Stimulated activated naive CD4-positive, alpha-beta T cell treated with Interleukin-2 at 50 U/mL for 16 hours (primary cell): Measurements from ENCODE around the gene ZNF790.
"Not testable (repeated sequence)": the region's sequence is repeated elsewhere in the genome, so short reads cannot be mapped to it uniquely, and the experiment has no call there.

Experiments
- DNase-seq: peaks from one replicate; lab custom pipeline; 2025; lab: John Stamatoyannopoulos, UW

Gene ZNF790

DNA sequence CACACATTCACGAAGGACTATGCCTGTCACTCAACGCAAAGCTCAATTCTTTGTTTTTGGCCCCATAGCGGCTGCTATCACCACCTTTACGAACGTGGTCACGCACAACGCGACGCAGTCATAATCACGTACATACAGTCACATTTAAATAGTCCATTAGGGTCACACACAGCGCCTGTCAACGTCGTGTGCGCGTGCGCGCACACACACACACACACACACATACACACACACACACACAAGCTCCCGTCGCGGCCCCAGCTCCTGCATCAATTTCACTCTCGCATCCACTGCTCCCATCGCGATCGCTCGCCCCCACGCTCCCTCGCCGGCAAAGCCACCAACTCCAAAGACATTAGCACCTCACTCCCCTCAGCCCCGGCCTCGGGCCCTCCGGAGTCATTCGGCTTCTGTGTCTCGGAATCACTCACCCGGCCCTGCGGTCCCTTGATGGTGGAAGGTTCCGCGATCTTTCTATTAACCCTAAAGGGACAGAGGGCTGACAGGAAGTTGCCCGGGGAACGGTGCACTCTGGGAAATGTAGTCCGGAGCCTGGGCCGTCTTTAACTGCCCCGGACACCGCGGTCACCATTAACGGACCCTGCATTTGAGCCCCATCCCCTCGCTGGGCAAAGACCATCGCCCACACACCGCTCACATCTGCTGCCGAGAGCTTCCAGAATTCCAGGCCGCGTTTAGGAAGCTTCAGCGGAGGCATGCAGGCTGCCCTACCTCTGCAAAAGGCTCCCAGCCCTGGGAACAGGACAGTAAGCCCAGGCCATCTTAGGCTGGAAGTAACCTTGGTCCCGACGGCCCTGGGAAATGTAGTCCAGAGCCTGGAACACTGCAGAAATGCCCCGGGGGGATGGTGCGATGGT, at the start of gene ZNF790:
Gene ZNF790, minus strand, starts transcription at position 482 of the 878 bp plus-strand sequence. CDS start 12,768 bp downstream, outside the sequence.
- DNase-seq: peak; percentile 86

DNA sequence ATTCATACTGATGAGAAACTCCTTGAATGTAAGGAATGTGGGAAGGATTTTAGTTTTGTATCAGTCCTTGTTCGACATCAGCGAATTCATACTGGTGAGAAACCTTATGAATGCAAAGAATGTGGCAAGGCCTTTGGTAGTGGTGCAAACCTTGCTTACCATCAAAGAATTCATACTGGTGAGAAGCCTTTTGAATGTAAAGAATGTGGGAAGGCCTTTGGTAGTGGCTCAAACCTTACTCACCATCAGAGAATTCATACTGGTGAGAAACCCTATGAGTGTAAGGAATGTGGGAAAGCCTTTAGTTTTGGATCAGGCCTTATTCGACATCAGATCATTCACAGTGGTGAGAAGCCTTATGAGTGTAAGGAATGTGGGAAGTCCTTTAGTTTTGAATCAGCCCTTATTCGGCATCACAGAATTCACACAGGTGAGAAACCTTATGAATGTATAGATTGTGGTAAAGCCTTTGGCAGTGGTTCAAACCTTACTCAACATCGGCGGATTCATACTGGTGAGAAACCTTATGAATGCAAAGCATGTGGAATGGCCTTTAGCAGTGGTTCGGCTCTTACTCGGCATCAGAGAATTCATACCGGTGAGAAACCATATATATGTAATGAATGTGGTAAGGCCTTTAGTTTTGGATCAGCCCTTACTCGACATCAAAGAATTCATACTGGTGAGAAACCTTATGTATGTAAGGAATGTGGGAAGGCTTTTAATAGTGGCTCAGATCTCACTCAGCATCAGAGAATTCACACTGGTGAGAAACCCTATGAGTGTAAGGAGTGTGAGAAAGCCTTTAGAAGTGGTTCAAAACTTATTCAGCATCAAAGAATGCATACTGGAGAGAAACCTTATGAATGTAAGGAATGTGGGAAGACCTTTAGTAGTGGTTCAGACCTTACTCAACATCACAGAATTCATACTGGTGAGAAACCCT, 39.1 kb upstream of the ZNF790 start:
- no peak for DNase-seq

DNA sequence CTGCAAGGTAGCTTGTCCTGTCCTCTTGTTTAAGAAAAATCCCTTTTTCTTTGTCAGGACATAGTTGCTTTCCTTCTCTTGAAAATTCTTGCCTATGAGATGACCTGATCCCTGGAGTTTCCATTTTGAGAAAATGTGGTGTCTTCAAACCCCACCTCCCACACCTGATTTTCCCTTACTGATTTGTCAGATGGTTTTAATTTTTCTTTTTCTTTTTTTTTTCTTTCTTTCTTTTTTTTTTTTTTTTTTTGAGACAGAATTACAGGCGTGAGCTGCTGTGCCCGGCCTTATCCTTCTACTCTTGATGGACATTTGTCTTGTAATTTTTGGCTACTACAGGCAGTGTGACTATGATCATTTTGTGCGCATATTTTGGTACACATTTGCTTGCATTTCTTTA, 13.7 kb upstream of the ZNF790 start:
- no peak for DNase-seq

DNA sequence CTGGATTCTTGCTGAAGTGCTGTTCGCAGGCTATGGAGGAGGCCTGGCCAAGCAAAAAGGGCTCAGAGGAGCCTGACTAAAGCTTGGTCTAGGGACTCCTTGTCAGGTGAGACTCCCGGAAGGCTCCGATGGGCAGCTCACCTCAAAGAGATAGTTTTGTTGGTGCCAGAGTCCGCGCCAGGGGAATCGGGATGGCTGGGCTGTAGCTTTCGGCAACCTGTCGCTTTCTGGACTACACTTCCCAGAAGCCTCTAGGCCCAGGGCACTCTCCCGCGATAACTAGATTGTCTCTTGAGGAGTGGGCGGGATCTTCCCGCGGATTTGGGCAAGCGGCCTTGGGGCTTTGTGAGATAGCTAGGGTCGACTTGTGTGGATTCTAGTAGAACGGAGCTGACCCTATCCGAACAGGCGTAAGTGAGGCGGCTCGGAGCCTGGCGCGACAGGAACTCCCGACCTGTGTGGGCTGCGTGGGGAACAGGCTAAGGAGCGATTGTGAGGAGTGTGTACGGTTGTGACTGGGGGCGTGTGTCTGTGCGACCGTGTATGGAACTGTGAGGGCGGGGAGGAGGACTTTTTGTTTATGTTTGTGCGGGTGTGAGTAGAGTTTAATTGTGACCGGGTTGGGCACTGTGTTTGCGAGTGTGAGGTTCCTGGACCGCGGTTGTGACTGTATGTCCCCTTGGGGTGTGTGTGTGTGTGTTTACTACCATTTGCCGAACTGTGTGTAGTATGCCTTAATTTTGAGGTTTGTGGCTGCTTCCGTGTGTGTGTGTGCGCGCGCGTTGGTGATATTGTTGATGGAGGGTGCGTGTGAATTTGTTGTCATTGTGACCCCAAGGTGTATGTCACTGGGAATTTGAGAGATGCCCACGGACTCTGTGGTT, 12.6 kb upstream of the ZNF790 start, which contains the start of gene ZNF345:
Gene ZNF345, plus strand, starts transcription at position 318 of the 884 bp plus-strand sequence. CDS start 25,955 bp downstream, outside the sequence.
- DNase-seq: peak; percentile 84

GRCh38 chr19:36849701-36850558, 11.7 kb upstream of the ZNF790 start:
- DNase-seq: peak; percentile 90

GRCh38 chr19:36847968-36848367, 9.8 kb upstream of the ZNF790 start:
- no peak for DNase-seq

DNA sequence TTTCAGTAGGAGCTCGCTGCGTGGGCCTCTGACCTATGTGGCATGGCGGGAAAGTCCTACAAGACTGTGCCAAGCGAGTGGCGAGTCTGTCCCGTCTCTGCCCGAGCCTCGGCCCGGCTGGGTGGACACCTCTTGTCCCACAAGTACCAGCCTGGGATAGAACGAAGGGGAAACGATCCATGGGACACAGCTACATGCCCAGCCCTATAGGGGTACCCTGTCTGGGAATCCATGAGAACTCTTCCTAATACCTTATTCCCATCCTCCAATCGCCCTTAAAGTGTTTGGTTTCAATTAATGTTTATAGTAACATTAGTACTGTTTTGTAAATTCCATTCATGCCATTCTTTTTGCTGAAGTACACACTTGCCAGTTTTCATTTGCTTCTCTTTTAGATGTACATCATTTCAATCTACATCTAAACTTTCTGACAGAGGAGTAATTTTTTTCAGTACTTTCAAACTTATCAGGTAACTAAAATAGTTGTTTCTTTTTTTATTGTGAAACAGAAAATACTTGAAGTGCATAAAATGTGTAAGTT, 667 bp upstream of the ZNF790 start:
- no peak for DNase-seq

- no peak for DNase-seq
Measured at GRCh38 chr19:36837176-36837905, 846 bp downstream of the ZNF790 start.

DNA sequence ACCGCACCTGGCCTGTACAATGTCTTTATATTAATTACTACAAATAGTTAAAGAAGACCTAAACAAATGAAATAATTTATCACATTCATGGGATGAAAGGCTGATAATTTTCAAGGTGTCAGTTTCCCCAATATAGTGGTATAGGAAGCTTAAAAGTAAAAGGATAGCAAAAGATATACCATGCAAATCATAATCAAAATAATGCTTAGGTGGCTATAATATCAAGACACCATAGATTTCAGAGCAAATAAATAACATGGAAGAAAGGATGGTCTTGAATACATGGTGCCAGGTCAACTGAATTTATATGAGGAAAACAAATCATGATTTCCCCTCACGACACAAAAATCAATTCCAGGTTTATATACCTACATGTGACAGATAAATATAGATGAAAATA, 4.8 kb downstream of the ZNF790 start:
- DNase-seq: no peak

- DNase-seq: no peak
Measured at GRCh38 chr19:36821758-36822157, 16.4 kb downstream of the ZNF790 start.

- no peak for DNase-seq
Measured at GRCh38 chr19:36819130-36819630, 19.0 kb downstream of the ZNF790 start.

DNA sequence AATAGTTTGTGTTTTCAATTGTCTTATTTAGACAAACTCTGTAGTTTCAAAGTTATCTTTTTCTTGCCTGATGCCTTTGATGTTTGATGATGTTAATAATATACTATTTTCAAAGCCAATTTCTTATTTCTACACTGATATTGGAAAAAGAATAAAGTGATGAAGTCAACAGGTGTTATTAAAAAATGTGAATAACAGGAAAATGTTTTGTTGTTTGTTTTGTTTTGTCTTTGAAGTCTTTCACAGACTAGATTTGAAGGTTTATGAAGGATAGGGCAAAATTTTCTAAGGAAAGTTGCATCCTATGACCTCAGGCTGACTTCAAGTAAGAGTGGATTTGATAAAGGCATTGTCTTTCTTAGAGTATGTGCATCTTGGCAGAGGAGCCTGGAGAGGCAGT, 31.2 kb downstream of the ZNF790 start:
- no peak for DNase-seq

- no peak for DNase-seq
Measured at GRCh38 chr19:36805364-36805763, 32.8 kb downstream of the ZNF790 start.

DNA sequence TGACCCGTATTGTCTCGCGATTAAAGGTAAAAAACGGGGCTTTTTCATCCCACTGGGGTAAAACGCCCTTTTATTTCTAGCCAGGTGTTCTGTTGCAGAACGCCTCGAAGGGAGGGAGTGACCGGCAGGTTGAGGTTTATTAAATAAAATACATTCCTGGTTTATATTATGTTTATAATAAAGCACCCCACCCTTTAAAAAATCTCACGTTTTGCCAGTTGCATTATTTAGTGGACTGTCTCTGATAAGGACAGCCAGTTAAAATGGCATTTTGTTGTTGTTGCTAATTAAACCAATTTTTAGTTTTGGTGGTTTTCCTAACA, 40.4 kb downstream of the ZNF790 start:
- DNase-seq: no peak

DNA sequence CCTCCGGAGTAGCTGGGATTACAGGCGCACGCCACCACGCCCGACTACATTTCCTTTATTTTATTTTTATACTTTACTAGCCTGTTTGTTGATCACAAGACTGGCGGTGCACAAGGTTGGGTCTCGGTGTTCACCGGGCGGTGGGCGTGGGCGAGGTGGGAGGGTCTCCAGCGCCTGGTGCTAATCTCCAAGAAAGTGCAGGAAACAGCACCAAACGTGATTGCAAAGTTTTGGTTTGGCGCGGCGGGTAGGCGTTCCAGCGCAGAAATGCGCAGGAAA, 41.5 kb downstream of the ZNF790 start:
- DNase-seq: no peak

DNA sequence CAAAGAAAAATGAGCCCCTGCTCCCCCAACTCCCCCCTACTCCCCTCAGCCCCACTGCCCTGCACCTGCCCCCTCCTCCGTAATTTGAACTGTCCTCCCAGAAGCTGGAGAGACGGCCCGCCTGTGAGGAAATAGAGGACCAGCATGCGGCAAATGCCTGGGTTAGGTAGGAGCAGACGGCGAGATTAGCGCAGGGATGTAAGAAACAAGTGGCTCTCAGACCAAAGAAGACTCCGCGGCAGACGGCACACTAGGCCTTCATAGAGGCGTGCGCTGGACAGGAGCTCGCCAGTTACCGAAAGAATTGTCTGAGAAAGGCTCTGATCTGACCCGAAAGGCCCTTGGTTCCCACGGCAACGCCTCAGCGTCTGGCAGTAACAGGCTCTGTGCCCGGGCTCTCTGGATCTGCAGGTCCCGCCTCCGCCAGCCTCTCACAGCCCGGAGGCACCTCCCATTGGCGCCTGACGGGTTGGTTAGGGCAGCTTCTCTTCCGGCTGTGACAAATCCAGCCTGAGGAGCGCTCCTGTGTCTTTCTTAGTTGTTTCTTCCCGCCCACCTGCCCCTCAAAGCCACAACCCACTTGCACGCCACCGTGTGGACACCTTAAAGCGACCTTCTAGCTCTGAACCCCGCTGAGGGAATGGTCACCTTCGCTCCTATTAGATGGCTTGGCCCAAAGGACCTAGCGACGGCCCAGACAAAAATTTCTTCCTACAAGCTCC, 46.6 kb downstream of the ZNF790 start:
- not testable (repeated sequence) for DNase-seq

DNA sequence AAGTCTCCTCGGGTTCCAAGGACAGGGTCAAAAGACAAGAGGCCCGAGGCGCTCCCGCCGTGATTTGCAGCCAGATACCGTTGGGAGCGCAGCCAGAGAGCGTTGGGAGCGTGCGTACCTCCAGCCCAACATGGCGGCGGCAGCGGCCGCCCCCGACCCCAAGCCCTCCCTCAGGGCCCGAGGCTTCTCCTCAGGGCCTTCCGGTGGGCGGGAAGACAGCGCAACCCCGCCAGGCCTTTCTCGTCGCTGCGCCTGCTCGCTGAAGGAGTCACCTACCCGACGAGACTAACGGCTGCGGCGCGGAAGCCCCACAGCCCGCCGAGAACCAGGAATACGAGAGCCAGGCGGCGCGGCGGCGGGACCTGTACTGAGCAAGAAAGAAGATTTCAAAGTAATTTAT, 62.4 kb downstream of the ZNF790 start:
- DNase-seq: no peak

GRCh38 chr19:36773223-36773579, 65.0 kb downstream of the ZNF790 start:
- no peak for DNase-seq
